HCT116 (cell line): ENCODE data around the gene COL23A1. TPM values are rescaled to one million over a fixed set of nuclear protein-coding genes. Genes with fewer than 3 reads are reported as not detected.

Experiments
- ATAC-seq: fragments of 200-7000 bp; cut with Tn5 transposase; 2 replicates; pipeline ENCODE4 v1.9.1; 2020; ENCODE audit warnings: mild to moderate bottlenecking, moderate library complexity
- BruUV-seq: library from RNA; stranded (reverse); fragments of 400-500 nt; replicated peaks from 2 replicates; lab custom pipeline; 2021; lab: Mats Ljungman, UMichigan
- CTCF ChIA-PET: fragments of 300-600 bp; sonication (Branson Sonifier 250); formaldehyde crosslinking; loops from one replicate; lab custom pipeline; 2021; ENCODE audit warnings: antibody characterized with exemption; lab: Charles Lee
- POLR2A ChIA-PET: fragments of 300-600, 350-600 bp; sonication (Branson Sonifier 250); formaldehyde crosslinking; loops from one replicate; lab custom pipeline; 2021; ENCODE audit warnings: antibody characterized with exemption; lab: Charles Lee
- RAD21 ChIA-PET, 2 experiments: fragments of 300-600 bp; sonication (Branson Sonifier 250); formaldehyde crosslinking; loops; one replicate each; lab custom pipeline; 2023; ENCODE audit warnings: low total read pairs in 2 of 2; ENCODE audit not compliant: uncharacterized antibody in 2 of 2, unreplicated experiment in 2 of 2, low non-redundant PET in 1 of 2; lab: Charles Lee
- DNase-seq: peaks from one replicate; pipeline ENCODE4 v3.0.0-alpha.2; 2010; ENCODE audit warnings: low read depth, low spot score
- H2AFZ ChIP-seq: fragments of 200-600 bp; shearing (Covaris generic), sonication (generic); 2 replicates; pipeline ENCODE4 v1.6.1; 2017; ENCODE audit warnings: low read depth, mixed run types, mixed read lengths, antibody characterized with exemption, low read length; ENCODE audit not compliant: poor library complexity, severe bottlenecking
- H3K27ac ChIP-seq: 2 replicates; pipeline ENCODE4 v1.5.1; 2012; ENCODE audit warnings: low read depth, low read length
- H3K27me3 ChIP-seq: fragments of 200-600 bp; sonication (generic); 2 replicates; pipeline ENCODE4 v1.6.1; 2016; ENCODE audit warnings: mixed run types, low read length, mixed read lengths; ENCODE audit not compliant: insufficient read depth
- H3K36me3 ChIP-seq, 2 experiments: fragments of 200-500 bp in 1 of 2; fragments of 200-600 bp in 1 of 2; sonication (Bioruptor generic) in 1 of 2; sonication (generic) in 1 of 2; 2 replicates each; pipeline versions ENCODE4 v1.5.1 to v1.6.1; 2014 to 2016; ENCODE audit warnings: low read length in 2 of 2, inconsistent platforms in 1 of 2, mixed read lengths in 1 of 2, mixed run types in 1 of 2; ENCODE audit not compliant: insufficient read depth in 2 of 2, control insufficient read depth in 1 of 2
- H3K4me1 ChIP-seq, 2 experiments: fragments of 200-600 bp in 1 of 2; sonication (generic) in 1 of 2; 2 replicates each; pipeline versions ENCODE4 v1.5.1 to v1.6.1; 2012 to 2017; ENCODE audit warnings: low read length in 2 of 2, inconsistent platforms in 1 of 2, mild to moderate bottlenecking in 1 of 2, mixed read lengths in 1 of 2, mixed run types in 1 of 2, moderate library complexity in 1 of 2; ENCODE audit not compliant: insufficient read depth in 2 of 2, control insufficient read depth in 1 of 2
- H3K4me2 ChIP-seq: fragments of 200-600 bp; sonication (generic); 2 replicates; pipeline ENCODE4 v1.6.1; 2017; ENCODE audit warnings: mixed run types, low read length, mixed read lengths
- H3K4me3 ChIP-seq, 2 experiments: fragments of 200-600 bp in 1 of 2; sonication (generic) in 1 of 2; replicated peaks in 1 of 2; 2 replicates each; pipeline ENCODE4 v1.5.1; 2011 to 2016; ENCODE audit warnings: low read length in 2 of 2, control low read depth in 1 of 2, low read depth in 1 of 2, mild to moderate bottlenecking in 1 of 2, mixed read lengths in 1 of 2, mixed run types in 1 of 2
- H3K79me2 ChIP-seq: fragments of 200-600 bp; sonication (generic); 2 replicates; pipeline ENCODE4 v1.6.1; 2017; ENCODE audit warnings: mild to moderate bottlenecking, mixed run types, low read length, moderate library complexity, mixed read lengths; ENCODE audit not compliant: insufficient read depth
- H3K9ac ChIP-seq: fragments of 200-600 bp; sonication (generic); 2 replicates; pipeline ENCODE4 v1.6.1; 2016; ENCODE audit warnings: low read length, mixed read lengths
- H3K9me2 ChIP-seq: fragments of 200-600 bp; sonication (generic), shearing (Covaris generic); 2 replicates; pipeline ENCODE4 v1.6.1; 2017; ENCODE audit warnings: mixed run types, mild to moderate bottlenecking, moderate library complexity; ENCODE audit not compliant: insufficient read depth
- H3K9me3 ChIP-seq, 2 experiments: fragments of 200-500 bp in 1 of 2; fragments of 200-600 bp in 1 of 2; sonication (Bioruptor generic) in 1 of 2; sonication (generic) in 1 of 2; 2 replicates each; pipeline ENCODE4 v1.6.1; 2014 to 2017; ENCODE audit warnings: low read length in 2 of 2, mixed read lengths in 2 of 2, inconsistent platforms in 1 of 2, low read depth in 1 of 2, mild to moderate bottlenecking in 1 of 2, mixed run types in 1 of 2, moderate library complexity in 1 of 2; ENCODE audit not compliant: control insufficient read depth in 1 of 2, insufficient read depth in 1 of 2
- H4K20me1 ChIP-seq: fragments of 200-600 bp; sonication (generic), shearing (Covaris generic); 2 replicates; pipeline ENCODE4 v1.6.1; 2017; ENCODE audit warnings: mixed run types, mild to moderate bottlenecking, moderate library complexity; ENCODE audit not compliant: insufficient read depth
- CBX3 ChIP-seq: IDR thresholded peaks from 2 replicates; pipeline ENCODE4 v1.6.1; 2012; ENCODE audit warnings: low read depth
- ELF1 ChIP-seq: IDR thresholded peaks from 2 replicates; pipeline ENCODE4 v1.6.1; 2012; ENCODE audit warnings: low read depth, borderline replicate concordance
- EZH2 ChIP-seq: fragments of 200-600 bp; sonication (generic); IDR thresholded peaks from 2 replicates; pipeline ENCODE4 v1.6.1; 2017; ENCODE audit warnings: antibody characterized with exemption, mixed run types
- EZH2phosphoT487 ChIP-seq: fragments of 200-600 bp; IDR thresholded peaks from 2 replicates; pipeline ENCODE4 v1.6.1; 2018; ENCODE audit warnings: antibody characterized with exemption, borderline replicate concordance
- FOSL1 ChIP-seq: IDR thresholded peaks from 2 replicates; pipeline ENCODE4 v1.6.1; 2012; ENCODE audit warnings: low read depth
- JUND ChIP-seq: IDR thresholded peaks from 2 replicates; pipeline ENCODE4 v1.6.1; 2012
- POLR2A ChIP-seq: IDR thresholded peaks from 2 replicates; pipeline ENCODE4 v1.7.0; 2011; ENCODE audit warnings: borderline replicate concordance; ENCODE audit not compliant: insufficient read depth, insufficient read length; ENCODE audit errors: extremely low read depth
- RAD21 ChIP-seq: IDR thresholded peaks from 2 replicates; pipeline ENCODE4 v1.6.1; 2012; ENCODE audit warnings: low read depth, mild to moderate bottlenecking
- SIN3A ChIP-seq: IDR thresholded peaks from 2 replicates; pipeline ENCODE4 v1.6.1; 2012; ENCODE audit warnings: low read depth
- SP1 ChIP-seq: IDR thresholded peaks from 2 replicates; pipeline ENCODE4 v1.6.1; 2012; ENCODE audit warnings: low read depth
- SRF ChIP-seq: IDR thresholded peaks from 2 replicates; pipeline ENCODE4 v1.6.1; 2012; ENCODE audit warnings: low read depth
- ZFX ChIP-seq: fragments of 450-650 bp; IDR thresholded peaks from 2 replicates; pipeline ENCODE4 v1.6.1; 2017
- ZNF274 ChIP-seq: fragments of 200-500 bp; sonication (Bioruptor generic); IDR thresholded peaks from 2 replicates; pipeline ENCODE4 v1.6.1; 2014; ENCODE audit warnings: mild to moderate bottlenecking, low read depth, low read length, inconsistent platforms
- intact Hi-C: fragments of 100-400 bp; cut with micrococcal nuclease; formaldehyde crosslinking; loops from 2 replicates; pipeline ENCODE4 v1.10.0; 2022
- total RNA-seq: library from RNA; stranded (reverse); gene quantifications from one replicate; pipeline ENCODE4 v1.2.1, GENCODE V29; 2021; ENCODE audit not compliant: unreplicated experiment
- TF ChIP-seq, protein P1 (sequence below): IDR thresholded peaks from 2 replicates; pipeline ENCODE4 v1.6.1; 2011; ENCODE audit warnings: mild to moderate bottlenecking, low read length, moderate library complexity; ENCODE audit not compliant: insufficient replicate concordance; ENCODE audit errors: extremely low read depth
- TF ChIP-seq, protein P2 (sequence below), 3 experiments: fragments of 200-600 bp in 1 of 3; sonication (generic) in 1 of 3; IDR thresholded peaks in 2 of 3; conservative IDR thresholded peaks in 1 of 3; 2 replicates each; pipeline ENCODE4 v1.5.1; 2012 to 2017; ENCODE audit warnings: low read depth in 2 of 3, low read length in 2 of 3, antibody characterized with exemption in 1 of 3, borderline replicate concordance in 1 of 3, control low read depth in 1 of 3, mild to moderate bottlenecking in 1 of 3, mixed read lengths in 1 of 3, mixed run types in 1 of 3, moderate library complexity in 1 of 3; ENCODE audit not compliant: insufficient read depth in 1 of 3

Gene COL23A1
- total RNA-seq, 1 experiment from 2014 or later = not detected

DNA sequence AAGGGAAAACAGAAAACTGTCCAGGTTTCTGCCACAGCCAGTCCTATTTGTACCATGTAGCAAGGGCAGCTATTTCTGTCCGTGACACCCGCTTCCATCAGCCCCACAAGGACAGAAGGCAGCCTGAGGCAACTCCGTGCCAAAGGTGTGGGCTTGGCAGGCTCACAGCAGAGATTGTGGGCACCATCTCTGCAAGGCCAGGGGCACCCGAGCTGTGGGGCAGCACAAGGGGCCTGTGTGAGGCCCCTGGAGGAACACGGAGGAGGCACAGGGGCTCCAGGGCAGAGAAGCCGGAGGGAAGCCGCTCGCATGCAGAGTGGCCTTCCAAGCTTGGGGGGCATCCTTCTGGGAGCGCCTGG is 43.5 kb downstream of the COL23A1 start (continued):
- TF ChIP-seq, protein P1, sequence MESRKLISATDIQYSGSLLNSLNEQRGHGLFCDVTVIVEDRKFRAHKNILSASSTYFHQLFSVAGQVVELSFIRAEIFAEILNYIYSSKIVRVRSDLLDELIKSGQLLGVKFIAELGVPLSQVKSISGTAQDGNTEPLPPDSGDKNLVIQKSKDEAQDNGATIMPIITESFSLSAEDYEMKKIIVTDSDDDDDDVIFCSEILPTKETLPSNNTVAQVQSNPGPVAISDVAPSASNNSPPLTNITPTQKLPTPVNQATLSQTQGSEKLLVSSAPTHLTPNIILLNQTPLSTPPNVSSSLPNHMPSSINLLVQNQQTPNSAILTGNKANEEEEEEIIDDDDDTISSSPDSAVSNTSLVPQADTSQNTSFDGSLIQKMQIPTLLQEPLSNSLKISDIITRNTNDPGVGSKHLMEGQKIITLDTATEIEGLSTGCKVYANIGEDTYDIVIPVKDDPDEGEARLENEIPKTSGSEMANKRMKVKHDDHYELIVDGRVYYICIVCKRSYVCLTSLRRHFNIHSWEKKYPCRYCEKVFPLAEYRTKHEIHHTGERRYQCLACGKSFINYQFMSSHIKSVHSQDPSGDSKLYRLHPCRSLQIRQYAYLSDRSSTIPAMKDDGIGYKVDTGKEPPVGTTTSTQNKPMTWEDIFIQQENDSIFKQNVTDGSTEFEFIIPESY = no peak
- TF ChIP-seq, all 23 proteins: peak for 0

DNA sequence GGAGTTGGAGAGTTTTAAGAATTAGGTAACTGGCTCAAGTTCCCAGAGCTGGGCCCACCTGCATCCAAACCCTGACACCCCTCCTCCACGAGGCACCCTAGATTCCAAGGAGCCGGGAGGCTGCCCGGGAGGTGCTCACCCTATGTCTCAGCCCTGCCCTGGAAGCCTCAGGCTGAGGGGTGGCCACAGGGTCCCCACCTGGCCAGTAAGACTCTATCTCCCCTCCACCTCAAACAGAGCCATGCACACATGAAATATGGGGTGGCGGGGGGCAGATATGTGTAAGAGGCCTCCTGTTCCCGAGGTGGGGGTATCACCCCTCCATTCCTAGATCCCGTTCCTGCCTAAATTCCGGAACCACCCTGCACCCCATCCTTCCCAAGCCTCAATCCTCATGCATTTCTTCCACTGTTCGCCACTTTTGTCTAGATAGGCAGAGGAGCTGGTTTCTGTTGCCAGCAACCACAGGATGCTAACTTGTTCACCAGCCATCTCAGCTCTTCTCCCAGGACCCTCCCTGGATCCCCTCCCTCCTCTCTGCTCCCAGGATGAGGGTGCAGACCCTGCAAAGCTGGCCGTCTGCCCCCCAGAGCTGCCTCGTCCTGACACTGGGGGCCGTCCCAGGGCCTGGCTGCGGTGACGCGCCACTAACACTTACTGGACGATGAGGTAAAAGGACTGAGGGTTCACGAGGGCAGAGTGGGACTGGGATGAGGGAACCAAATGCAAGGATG is 44.1 kb downstream of the COL23A1 start:
- ChIA-PET POLR2A (no interaction called here), CTCF (no interaction called here)
- TF ChIP-seq ZNF274 (no peak), EZH2 (no peak)
- TF ChIP-seq, all 23 proteins: peak for 0
- BruUV-seq = no TSS peak
- Histone ChIP-seq H3K4me3 (no peak overlapping the region), H2AFZ (no peak overlapping the region), H3K27ac (no peak overlapping the region), H4K20me1 (no peaks in the 10 kb centered on the region), H3K9me2 (no peaks in the 10 kb centered on the region), H3K9me3 (no peaks in the 10 kb centered on the region), H3K4me2 (no peak overlapping the region), H3K36me3 (no peaks in the 10 kb centered on the region), H3K79me2 (no peaks in the 10 kb centered on the region), H3K27me3 (no peaks in the 10 kb centered on the region), H3K9ac (no peak overlapping the region), H3K4me1 (no peaks in the 10 kb centered on the region)
- DNase-seq (no peak), ATAC-seq (no peak)
- RAD21 ChIA-PET = no interaction called here
- intact Hi-C loops = no loop called here

DNA sequence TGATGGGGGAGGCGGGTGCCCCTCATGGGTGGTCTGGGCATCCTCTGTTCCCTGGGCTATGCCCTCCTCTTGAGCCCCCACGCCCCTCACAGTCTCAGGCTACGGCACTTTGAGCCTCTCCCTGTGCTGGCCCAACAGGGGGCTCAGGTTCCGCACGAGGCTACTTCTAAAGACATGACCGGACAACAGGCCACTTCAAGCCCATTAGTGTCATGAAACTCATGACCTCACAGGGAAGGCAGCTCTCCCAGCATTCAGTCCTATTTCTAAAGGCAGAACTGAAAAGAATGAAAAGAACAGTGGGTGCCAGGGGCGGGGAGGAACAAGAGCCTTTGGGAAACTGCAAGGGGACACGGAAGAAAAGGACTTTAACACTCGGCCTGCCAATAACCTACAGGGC is 45.0 kb downstream of the COL23A1 start:
- Histone ChIP-seq H3K9ac (no peak overlapping the region), H3K36me3 (no peaks in the 10 kb centered on the region), H4K20me1 (no peaks in the 10 kb centered on the region), H3K79me2 (no peaks in the 10 kb centered on the region), H2AFZ (no peak overlapping the region), H3K4me3 (no peak overlapping the region), H3K27ac (no peak overlapping the region), H3K27me3 (no peaks in the 10 kb centered on the region), H3K9me3 (no peaks in the 10 kb centered on the region), H3K9me2 (no peaks in the 10 kb centered on the region), H3K4me1 (no peaks in the 10 kb centered on the region), H3K4me2 (no peak overlapping the region)
- no TSS peak for BruUV-seq
- intact Hi-C loops = no loop called here
- ATAC-seq (no peak), DNase-seq (no peak)
- POLR2A ChIA-PET = no interaction called here
- CTCF ChIA-PET = no interaction called here
- TF ChIP-seq CBX3 (no peak), RAD21 (no peak), POLR2A (no peak), FOSL1 (no peak), EZH2 (no peak), SIN3A (no peak), ZNF274 (no peak), SRF (no peak), SP1 (no peak), EZH2phosphoT487 (no peak), ELF1 (no peak), JUND (no peak), ZFX (no peak)
- TF ChIP-seq, protein P2, sequence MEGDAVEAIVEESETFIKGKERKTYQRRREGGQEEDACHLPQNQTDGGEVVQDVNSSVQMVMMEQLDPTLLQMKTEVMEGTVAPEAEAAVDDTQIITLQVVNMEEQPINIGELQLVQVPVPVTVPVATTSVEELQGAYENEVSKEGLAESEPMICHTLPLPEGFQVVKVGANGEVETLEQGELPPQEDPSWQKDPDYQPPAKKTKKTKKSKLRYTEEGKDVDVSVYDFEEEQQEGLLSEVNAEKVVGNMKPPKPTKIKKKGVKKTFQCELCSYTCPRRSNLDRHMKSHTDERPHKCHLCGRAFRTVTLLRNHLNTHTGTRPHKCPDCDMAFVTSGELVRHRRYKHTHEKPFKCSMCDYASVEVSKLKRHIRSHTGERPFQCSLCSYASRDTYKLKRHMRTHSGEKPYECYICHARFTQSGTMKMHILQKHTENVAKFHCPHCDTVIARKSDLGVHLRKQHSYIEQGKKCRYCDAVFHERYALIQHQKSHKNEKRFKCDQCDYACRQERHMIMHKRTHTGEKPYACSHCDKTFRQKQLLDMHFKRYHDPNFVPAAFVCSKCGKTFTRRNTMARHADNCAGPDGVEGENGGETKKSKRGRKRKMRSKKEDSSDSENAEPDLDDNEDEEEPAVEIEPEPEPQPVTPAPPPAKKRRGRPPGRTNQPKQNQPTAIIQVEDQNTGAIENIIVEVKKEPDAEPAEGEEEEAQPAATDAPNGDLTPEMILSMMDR (IDR thresholded peaks at IDR 0.05 in 2 of 3, conservative IDR thresholded peaks at IDR 0.05 in 1 of 3; ENCODE audit: borderline replicate concordance in 1 of 3, insufficient read depth in 1 of 3, low read depth in 2 of 3, low read length in 2 of 3) = no peak
- RAD21 ChIA-PET = no interaction called here
